HepG2 (cell line): ENCODE results near the gene RNF123. TPM values are rescaled to one million over a fixed set of nuclear protein-coding genes. Genes with fewer than 3 reads are reported as not detected.

ENCODE experiments used
- ATAC-seq: fragments of 200-7000 bp; cut with Tn5 transposase; 3 replicates; pipeline ENCODE4 v1.9.1; 2020; ENCODE audit warnings: mild to moderate bottlenecking, moderate library complexity
- BruUV-seq: library from RNA; stranded (reverse); fragments of 400-500 nt; replicated peaks from 2 replicates; lab custom pipeline; 2021; lab: Mats Ljungman, UMichigan
- CTCF ChIA-PET: fragments of 300-600 bp; formaldehyde crosslinking; extraction: SDS; loops from one replicate; lab custom pipeline; 2021; ENCODE audit warnings: low total read pairs, inconsistent platforms, low intra/inter-chr PET ratio; lab: Yijun Ruan, JAX
- POLR2A ChIA-PET: fragments of 350-600 bp; sonication (Branson Sonifier 250); formaldehyde crosslinking; loops from one replicate; lab custom pipeline; 2020; ENCODE audit warnings: antibody characterized with exemption, inconsistent platforms; lab: Yijun Ruan, JAX
- DNase-seq: peaks from one replicate; pipeline ENCODE4 v3.0.0-alpha.2; 2015; ENCODE audit warnings: low spot score
- FAIRE-seq: peaks from 3 replicates; lab custom pipeline; 2011; peaks lifted over from hg19 to GRCh38; lab: Jason Lieb, UNC
- H2AFZ ChIP-seq: one replicate; pipeline ENCODE4 v1.6.1; 2011; ENCODE audit warnings: low read length, inconsistent platforms
- H3K27ac ChIP-seq: fragments of 300-600 bp; 3 replicates; pipeline ENCODE4 v1.8.0; 2011; ENCODE audit warnings: mixed run types, mild to moderate bottlenecking, mixed read lengths, low read length, inconsistent platforms; ENCODE audit not compliant: insufficient read depth; ENCODE audit errors: extremely low read length
- H3K27me3 ChIP-seq, 2 experiments: fragments of 200-600 bp in 1 of 2; 2 replicates in 1 of 2; 3 replicates in 1 of 2; pipeline versions ENCODE4 v1.6.0 to v1.8.0; 2011; ENCODE audit warnings: low read length in 2 of 2, mild to moderate bottlenecking in 2 of 2, moderate library complexity in 2 of 2, inconsistent platforms in 1 of 2; ENCODE audit not compliant: insufficient read depth in 2 of 2, control insufficient read depth in 1 of 2
- H3K36me3 ChIP-seq, 2 experiments: fragments of 200-600 bp in 1 of 2; replicated peaks in 1 of 2; 2 replicates in 1 of 2; 3 replicates in 1 of 2; pipeline versions ENCODE4 v1.5.1 to v1.8.0; 2011; ENCODE audit warnings: low read length in 2 of 2, inconsistent platforms in 1 of 2; ENCODE audit not compliant: insufficient read depth in 2 of 2, control insufficient read depth in 1 of 2
- H3K4me1 ChIP-seq: 2 replicates; pipeline ENCODE4 v1.5.1; 2012; ENCODE audit warnings: low read length, inconsistent platforms; ENCODE audit not compliant: insufficient read depth
- H3K4me2 ChIP-seq: 2 replicates; pipeline ENCODE4 v1.6.0; 2011; ENCODE audit warnings: low read depth, low read length, inconsistent platforms
- H3K4me3 ChIP-seq, 3 experiments: fragments of 200-600 bp in 1 of 3; sonication (generic), shearing (Covaris generic) in 1 of 3; replicated peaks in 1 of 3; 2 replicates each; pipeline ENCODE4 v1.5.1; 2011 to 2016; ENCODE audit warnings: low read length in 3 of 3, inconsistent platforms in 2 of 3, low read depth in 2 of 3, mild to moderate bottlenecking in 2 of 3, control low read depth in 1 of 3, mixed read lengths in 1 of 3; ENCODE audit not compliant: insufficient read depth in 1 of 3
- H3K79me2 ChIP-seq: one replicate; pipeline ENCODE4 v1.6.1; 2011; ENCODE audit warnings: low read length, inconsistent platforms; ENCODE audit not compliant: insufficient read depth
- H3K9ac ChIP-seq: 2 replicates; pipeline ENCODE4 v1.6.0; 2011; ENCODE audit warnings: mild to moderate bottlenecking, low read depth, low read length, inconsistent platforms; ENCODE audit not compliant: insufficient read depth
- H3K9me3 ChIP-seq: 2 replicates; pipeline ENCODE4 v1.5.1; 2012; ENCODE audit warnings: mild to moderate bottlenecking, low read length
- H4K20me1 ChIP-seq: 2 replicates; pipeline ENCODE4 v1.6.0; 2011; ENCODE audit warnings: inconsistent platforms, mild to moderate bottlenecking, low read length, moderate library complexity; ENCODE audit not compliant: insufficient read depth
- CCAR2 ChIP-seq: fragments of 200-400 bp; formaldehyde crosslinking; optimal IDR thresholded peaks from 2 replicates; pipeline ENCODE3; 2018; ENCODE audit warnings: low read depth, mild to moderate bottlenecking, low read length, moderate library complexity
- HNF4G ChIP-seq, 2 experiments: sonication (generic) in 1 of 2; formaldehyde crosslinking in 1 of 2; IDR thresholded peaks; 2 replicates each; pipeline versions ENCODE4 v1.4.0 to v1.6.1; 2011 to 2020; ENCODE audit warnings: borderline replicate concordance in 2 of 2, low read depth in 2 of 2, mild to moderate bottlenecking in 2 of 2, low read length in 1 of 2, missing genetic modification reagents in 1 of 2, moderate library complexity in 1 of 2
- NCOA2 ChIP-seq: sonication (generic); formaldehyde crosslinking; IDR thresholded peaks from 2 replicates; pipeline ENCODE4 v1.8.0; 2022; ENCODE audit warnings: inconsistent platforms
- ONECUT2 ChIP-seq: sonication (generic); formaldehyde crosslinking; IDR thresholded peaks from 2 replicates; pipeline ENCODE4 v1.4.0; 2020; ENCODE audit warnings: missing genetic modification reagents
- SP140L ChIP-seq: sonication (generic); formaldehyde crosslinking; IDR thresholded peaks from 2 replicates; pipeline ENCODE4 v1.4.0; 2020; ENCODE audit warnings: missing genetic modification reagents, borderline replicate concordance
- TBX2 ChIP-seq: sonication (generic); formaldehyde crosslinking; IDR thresholded peaks from 2 replicates; pipeline ENCODE4 v1.5.0; 2020; ENCODE audit warnings: missing genetic modification reagents, mild to moderate bottlenecking, borderline replicate concordance
- TRIM24 ChIP-seq: sonication (generic); formaldehyde crosslinking; IDR thresholded peaks from 2 replicates; pipeline ENCODE4 v1.8.0; 2022; ENCODE audit warnings: mild to moderate bottlenecking, missing genetic modification reagents
- ZNF672 ChIP-seq: sonication (generic); formaldehyde crosslinking; IDR thresholded peaks from 2 replicates; pipeline ENCODE4 v1.8.1; 2022; ENCODE audit warnings: missing genetic modification reagents
- ZNF780A ChIP-seq: sonication (generic); formaldehyde crosslinking; IDR thresholded peaks from 2 replicates; pipeline ENCODE4 v1.8.0; 2022; ENCODE audit warnings: mild to moderate bottlenecking, missing genetic modification reagents, moderate library complexity
- ZNF788 ChIP-seq: sonication (generic); formaldehyde crosslinking; IDR thresholded peaks from 2 replicates; pipeline ENCODE4 v1.5.0; 2020; ENCODE audit warnings: mild to moderate bottlenecking, missing genetic modification reagents, borderline replicate concordance
- ZNF883 ChIP-seq: sonication (generic); formaldehyde crosslinking; IDR thresholded peaks from 2 replicates; pipeline ENCODE4 v1.5.1; 2020; ENCODE audit warnings: mild to moderate bottlenecking, missing genetic modification reagents; ENCODE audit errors: not compliant biosample characterization
- ZSCAN12 ChIP-seq: sonication (generic); formaldehyde crosslinking; IDR thresholded peaks from 2 replicates; pipeline ENCODE4 v1.9.0; 2021; ENCODE audit warnings: mild to moderate bottlenecking, missing genetic modification reagents
- WGBS: methylation state at CpG from one replicate; pipeline ENCODE4 v1.1.6; 2017; ENCODE audit warnings: low lambda C conversion rate; 5-methylcytosine and 5-hydroxymethylcytosine counted together
- in situ Hi-C: cut with HindIII; loops from 2 replicates; pipeline ENCODE4 v1.10.0; 2017; ENCODE audit warnings: low pct_unique_long_range_greater_than_20kb; ENCODE audit not compliant: extremely low pct_ligation_motif_present
- intact Hi-C: fragments of 100-400 bp; cut with micrococcal nuclease; formaldehyde crosslinking; loops from one replicate; pipeline ENCODE4 v1.10.0; 2022; ENCODE audit not compliant: unreplicated experiment
- polyA plus RNA-seq, 8 experiments: library from polyadenylated mRNA; depleted of rRNA in 3 of 8; stranded (reverse) in 7 of 8; unstranded in 1 of 8; fragments of >200 nt; fragmentation: Illumina TruSeq in 4 of 8; extraction: Trizol in 4 of 8; gene quantifications; 2 replicates each; pipeline versions ENCODE4 v1.2.1 to v1.2.3, GENCODE V29; 2011 to 2016; ENCODE audit warnings: low read depth in 4 of 8, missing spikeins in 1 of 8, mixed read lengths in 1 of 8; ENCODE audit not compliant: insufficient read depth in 1 of 8
- total RNA-seq, 5 experiments: library from RNA; depleted of rRNA; stranded (reverse); fragments of >200 nt; fragmentation: Illumina TruSeq; extraction: Trizol; gene quantifications; 2 replicates each; pipeline ENCODE4 v1.2.3, GENCODE V29; 2016; ENCODE audit warnings: low read depth in 1 of 5
- TF ChIP-seq, protein P1 (sequence below): sonication (generic); formaldehyde crosslinking; IDR thresholded peaks from 2 replicates; pipeline ENCODE4 v1.8.1; 2023; ENCODE audit warnings: mild to moderate bottlenecking, missing genetic modification reagents, borderline replicate concordance
- TF ChIP-seq, protein P2 (sequence below): sonication (generic); formaldehyde crosslinking; IDR thresholded peaks from 2 replicates; pipeline ENCODE4 v1.4.0; 2020; ENCODE audit warnings: mild to moderate bottlenecking, missing genetic modification reagents
- TF ChIP-seq, protein P3 (sequence below): sonication (generic); formaldehyde crosslinking; IDR thresholded peaks from 2 replicates; pipeline ENCODE4 v1.4.0; 2020; ENCODE audit warnings: missing genetic modification reagents
- TF ChIP-seq, protein P4 (sequence below): sonication (generic); formaldehyde crosslinking; IDR thresholded peaks from 2 replicates; pipeline ENCODE4 v1.9.0; 2021; ENCODE audit warnings: missing genetic modification reagents, borderline replicate concordance
- TF ChIP-seq, protein P5 (sequence below): sonication (generic); formaldehyde crosslinking; IDR thresholded peaks from 2 replicates; pipeline ENCODE4 v1.4.0; 2020; ENCODE audit warnings: missing genetic modification reagents

The RNF123 gene
- total and polyA plus RNA-seq, 2 of the 13 experiments (the other 11 are each of a cell fraction or from before 2014, with no cell fraction given): 29.9 to 82.2 TPM

DNA sequence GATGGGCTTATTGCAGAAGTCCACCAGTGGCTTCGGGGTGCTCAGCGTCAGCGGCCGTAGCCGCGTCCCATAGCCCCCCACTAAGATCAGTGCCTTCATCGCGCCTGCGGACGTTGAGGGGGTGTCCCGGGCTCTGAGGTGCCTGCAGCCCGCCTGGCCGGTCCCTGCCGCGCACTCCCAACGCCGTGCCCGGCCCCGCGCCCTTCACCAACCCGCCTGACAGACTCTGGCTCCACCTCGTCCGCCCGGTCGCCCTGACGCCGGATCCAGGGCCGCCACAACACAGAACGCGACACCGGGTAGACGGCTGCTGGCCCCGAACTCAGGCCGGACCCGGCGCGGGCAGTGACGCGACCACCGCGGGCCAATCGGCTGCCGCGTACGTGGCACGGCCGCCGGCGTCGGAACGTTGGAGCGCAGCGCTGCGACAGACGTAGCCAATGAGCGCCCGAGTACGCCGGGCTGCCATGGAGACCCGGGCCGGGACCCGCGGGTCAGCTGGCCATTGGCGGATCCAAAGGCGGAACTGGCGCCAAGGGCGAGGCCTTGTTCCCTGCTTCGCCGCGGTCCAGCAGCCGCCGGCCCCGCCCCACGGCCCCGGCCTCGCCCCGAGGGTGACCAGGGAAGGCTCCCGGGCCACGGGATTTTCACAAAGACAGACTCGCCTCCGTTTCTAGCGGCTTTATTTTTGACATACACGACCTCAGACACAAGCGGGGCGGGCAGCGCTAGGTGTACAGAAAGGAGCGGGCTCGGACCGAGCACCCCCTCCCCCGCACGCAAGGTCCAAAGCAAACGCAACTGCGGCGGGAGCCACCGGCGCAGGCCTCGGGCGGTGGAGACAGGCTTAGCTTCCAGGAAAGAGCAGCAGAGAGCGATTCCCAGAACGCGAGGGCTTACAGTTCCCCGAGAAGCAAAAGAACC lies 34.5 kb downstream of the RNF123 start, which contains the start of gene GMPPB:
TSS of gene GMPPB (minus strand) at position 324 of the 924 bp plus-strand sequence. CDS start at position 99, 225 bp downstream.
- BruUV-seq: TSS peak; percentile 53
- H3K4me1 ChIP-seq: peaks cover 21% of the 10 kb centered on the region
- peak within 1 kb of the TSS; percentile 95 for H3K9ac ChIP-seq
- H3K4me3 ChIP-seq: peak within 1 kb of the TSS; percentile 80 to 100 (median 97); a peak in 5 of 6 replicates
- CTCF ChIA-PET: no interaction called here
- no peaks in the 10 kb centered on the region for H3K9me3 ChIP-seq
- peaks cover 13% of the 10 kb centered on the region for H3K79me2 ChIP-seq
- H3K36me3 ChIP-seq: peaks cover 19 to 40% of the 10 kb centered on the region in 2 experiments
- H3K27me3 ChIP-seq: no peaks in the 10 kb centered on the region
- H3K4me2 ChIP-seq: peak within 1 kb of the TSS; percentile 88
- WGBS: 1% methylated on average over 28 of the region's 102 CpGs
- no peaks in the 10 kb centered on the region for H4K20me1 ChIP-seq
- intact Hi-C loops: loop anchor here (2.0 kb wide), 1 partner anchor 47 kb away; no protein-coding TSS in a partner anchor
- peak; percentile 89 for ATAC-seq
- peak; percentile 61 for FAIRE-seq
- peak within 1 kb of the TSS; percentile 87 for H3K27ac ChIP-seq
- in situ Hi-C loops: no loop called here
- peak; percentile 93 for DNase-seq
- no peak within 1 kb of the TSS for H2AFZ ChIP-seq
- POLR2A ChIA-PET: interaction anchor here (0.8 to 1.8 kb wide), 3 partner anchors 25 to 84 kb away, joined by 3 to 4 read pairs (median 3); partner anchors contain the start of gene INKA1
- TF ChIP-seq ZNF788 (CRISPR knock-in tag): no peak; the same call in 1 of the 2 replicates
- TF ChIP-seq, protein P1, sequence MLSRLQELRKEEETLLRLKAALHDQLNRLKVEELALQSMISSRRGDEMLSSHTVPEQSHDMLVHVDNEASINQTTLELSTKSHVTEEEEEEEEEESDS: no peak
- TF ChIP-seq NCOA2: peak; percentile 10; the same call in 1 of the 2 replicates
- TF ChIP-seq, protein P2, sequence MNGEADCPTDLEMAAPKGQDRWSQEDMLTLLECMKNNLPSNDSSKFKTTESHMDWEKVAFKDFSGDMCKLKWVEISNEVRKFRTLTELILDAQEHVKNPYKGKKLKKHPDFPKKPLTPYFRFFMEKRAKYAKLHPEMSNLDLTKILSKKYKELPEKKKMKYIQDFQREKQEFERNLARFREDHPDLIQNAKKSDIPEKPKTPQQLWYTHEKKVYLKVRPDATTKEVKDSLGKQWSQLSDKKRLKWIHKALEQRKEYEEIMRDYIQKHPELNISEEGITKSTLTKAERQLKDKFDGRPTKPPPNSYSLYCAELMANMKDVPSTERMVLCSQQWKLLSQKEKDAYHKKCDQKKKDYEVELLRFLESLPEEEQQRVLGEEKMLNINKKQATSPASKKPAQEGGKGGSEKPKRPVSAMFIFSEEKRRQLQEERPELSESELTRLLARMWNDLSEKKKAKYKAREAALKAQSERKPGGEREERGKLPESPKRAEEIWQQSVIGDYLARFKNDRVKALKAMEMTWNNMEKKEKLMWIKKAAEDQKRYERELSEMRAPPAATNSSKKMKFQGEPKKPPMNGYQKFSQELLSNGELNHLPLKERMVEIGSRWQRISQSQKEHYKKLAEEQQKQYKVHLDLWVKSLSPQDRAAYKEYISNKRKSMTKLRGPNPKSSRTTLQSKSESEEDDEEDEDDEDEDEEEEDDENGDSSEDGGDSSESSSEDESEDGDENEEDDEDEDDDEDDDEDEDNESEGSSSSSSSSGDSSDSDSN (CRISPR knock-in tag): peak; percentile 59
- TF ChIP-seq, protein P3, sequence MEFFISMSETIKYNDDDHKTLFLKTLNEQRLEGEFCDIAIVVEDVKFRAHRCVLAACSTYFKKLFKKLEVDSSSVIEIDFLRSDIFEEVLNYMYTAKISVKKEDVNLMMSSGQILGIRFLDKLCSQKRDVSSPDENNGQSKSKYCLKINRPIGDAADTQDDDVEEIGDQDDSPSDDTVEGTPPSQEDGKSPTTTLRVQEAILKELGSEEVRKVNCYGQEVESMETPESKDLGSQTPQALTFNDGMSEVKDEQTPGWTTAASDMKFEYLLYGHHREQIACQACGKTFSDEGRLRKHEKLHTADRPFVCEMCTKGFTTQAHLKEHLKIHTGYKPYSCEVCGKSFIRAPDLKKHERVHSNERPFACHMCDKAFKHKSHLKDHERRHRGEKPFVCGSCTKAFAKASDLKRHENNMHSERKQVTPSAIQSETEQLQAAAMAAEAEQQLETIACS (CRISPR knock-in tag): no peak
- no peak for TF ChIP-seq CCAR2
- TF ChIP-seq TRIM24: no peak
- TF ChIP-seq, protein P4, sequence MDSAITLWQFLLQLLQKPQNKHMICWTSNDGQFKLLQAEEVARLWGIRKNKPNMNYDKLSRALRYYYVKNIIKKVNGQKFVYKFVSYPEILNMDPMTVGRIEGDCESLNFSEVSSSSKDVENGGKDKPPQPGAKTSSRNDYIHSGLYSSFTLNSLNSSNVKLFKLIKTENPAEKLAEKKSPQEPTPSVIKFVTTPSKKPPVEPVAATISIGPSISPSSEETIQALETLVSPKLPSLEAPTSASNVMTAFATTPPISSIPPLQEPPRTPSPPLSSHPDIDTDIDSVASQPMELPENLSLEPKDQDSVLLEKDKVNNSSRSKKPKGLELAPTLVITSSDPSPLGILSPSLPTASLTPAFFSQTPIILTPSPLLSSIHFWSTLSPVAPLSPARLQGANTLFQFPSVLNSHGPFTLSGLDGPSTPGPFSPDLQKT (CRISPR knock-in tag): no peak
- TF ChIP-seq, protein P5, sequence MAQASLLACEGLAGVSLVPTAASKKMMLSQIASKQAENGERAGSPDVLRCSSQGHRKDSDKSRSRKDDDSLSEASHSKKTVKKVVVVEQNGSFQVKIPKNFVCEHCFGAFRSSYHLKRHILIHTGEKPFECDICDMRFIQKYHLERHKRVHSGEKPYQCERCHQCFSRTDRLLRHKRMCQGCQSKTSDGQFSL (CRISPR knock-in tag): no peak
- TF ChIP-seq ZNF780A: 0 out of 2 replicates have a peak, but pooled peaks have one; percentile 16
- TF ChIP-seq ZNF883 (CRISPR knock-in tag): peak; percentile 64
- no peak for TF ChIP-seq SP140L (CRISPR knock-in tag)
- no peak for TF ChIP-seq ONECUT2 (CRISPR knock-in tag)
- no peak for TF ChIP-seq ZSCAN12 (CRISPR knock-in tag)
- peak; percentile 73; the same call in 1 of the 2 replicates for TF ChIP-seq TBX2 (CRISPR knock-in tag)
- no peak for TF ChIP-seq ZNF672 (CRISPR knock-in tag)
- no peak for TF ChIP-seq HNF4G (IDR thresholded peaks at IDR 0.05; ENCODE audit: borderline replicate concordance, low read depth, low read length)
- TF ChIP-seq HNF4G (CRISPR knock-in tag; IDR thresholded peaks at IDR 0.05; ENCODE audit: borderline replicate concordance, low read depth): peak; percentile 15; the same call in 1 of the 2 replicates
